IPS-18a (cell line): ENCODE measurements around the gene SOBP.

Experiments used
- H3K27ac ChIP-seq: one replicate; pipeline ENCODE4 v1.5.1; 2013; ENCODE audit warnings: low read length
- H3K27me3 ChIP-seq: one replicate; pipeline ENCODE4 v1.6.1; 2013; ENCODE audit warnings: mild to moderate bottlenecking, low read length; ENCODE audit not compliant: control insufficient read depth, insufficient read depth
- H3K36me3 ChIP-seq: one replicate; pipeline ENCODE4 v1.6.1; 2013; ENCODE audit warnings: low read depth, low read length; ENCODE audit not compliant: control insufficient read depth
- H3K4me1 ChIP-seq: one replicate; pipeline ENCODE4 v1.6.1; 2013; ENCODE audit warnings: low read depth, low read length; ENCODE audit not compliant: control insufficient read depth
- H3K4me3 ChIP-seq: one replicate; pipeline ENCODE4 v1.5.1; 2013; ENCODE audit warnings: low read length
- H3K9ac ChIP-seq: one replicate; pipeline ENCODE4 v1.6.1; 2013; ENCODE audit warnings: mild to moderate bottlenecking, low read length, moderate library complexity
- H3K9me3 ChIP-seq: one replicate; pipeline ENCODE4 v1.6.1; 2013; ENCODE audit warnings: low read depth, low read length; ENCODE audit not compliant: control insufficient read depth

SOBP gene

GRCh38 chr6:107489636-107490565 lies at the start of gene SOBP:
TSS of gene SOBP (plus strand) at chr6:107490117. CDS start at chr6:107490617, 500 bp downstream.
- peak within 1 kb of the TSS; percentile 55 for H3K9ac ChIP-seq
- H3K27ac ChIP-seq: no peak within 1 kb of the TSS
- peak within 1 kb of the TSS; percentile 91 for H3K4me3 ChIP-seq

GRCh38 chr6:107440936-107441335 lies 49.0 kb upstream of the SOBP start:
- no peak overlapping the region for H3K9ac ChIP-seq
- no peak overlapping the region for H3K27ac ChIP-seq
- H3K9me3 ChIP-seq: no peaks in the 10 kb centered on the region
- no peaks in the 10 kb centered on the region for H3K27me3 ChIP-seq
- no peaks in the 10 kb centered on the region for H3K4me1 ChIP-seq
- H3K4me3 ChIP-seq: no peak overlapping the region
- H3K36me3 ChIP-seq: no peaks in the 10 kb centered on the region

More at GRCh38 chr6:107489636-107490565, at the start of gene SOBP:
- Histone ChIP-seq H3K27me3 (peaks cover 64% of the 10 kb centered on the region), H3K4me1 (peaks cover 30% of the 10 kb centered on the region), H3K36me3 (no peaks in the 10 kb centered on the region), H3K9me3 (no peaks in the 10 kb centered on the region)

GRCh38 chr6:107441682-107442081 lies 48.2 kb upstream of the SOBP start:
- H3K27me3 ChIP-seq: no peaks in the 10 kb centered on the region
- no peaks in the 10 kb centered on the region for H3K9me3 ChIP-seq
- H3K36me3 ChIP-seq: no peaks in the 10 kb centered on the region
- H3K4me3 ChIP-seq: no peak overlapping the region
- no peak overlapping the region for H3K27ac ChIP-seq
- no peaks in the 10 kb centered on the region for H3K4me1 ChIP-seq
- no peak overlapping the region for H3K9ac ChIP-seq

GRCh38 chr6:107442938-107443607 lies 46.8 kb upstream of the SOBP start:
- Histone ChIP-seq H3K4me1 (no peaks in the 10 kb centered on the region), H3K27me3 (no peaks in the 10 kb centered on the region), H3K9me3 (peaks cover 9% of the 10 kb centered on the region), H3K9ac (no peak overlapping the region), H3K36me3 (no peaks in the 10 kb centered on the region), H3K27ac (no peak overlapping the region), H3K4me3 (no peak overlapping the region)

- Histone ChIP-seq H3K27me3 (no peaks in the 10 kb centered on the region), H3K36me3 (no peaks in the 10 kb centered on the region), H3K4me1 (no peaks in the 10 kb centered on the region), H3K27ac (no peak overlapping the region), H3K9me3 (peaks cover 12% of the 10 kb centered on the region), H3K9ac (no peak overlapping the region), H3K4me3 (no peak overlapping the region)
Measured at GRCh38 chr6:107443608-107444267, 46.2 kb upstream of the SOBP start.

GRCh38 chr6:107444277-107444676 lies 45.6 kb upstream of the SOBP start:
- peaks cover 14% of the 10 kb centered on the region for H3K9me3 ChIP-seq
- H3K4me3 ChIP-seq: no peak overlapping the region
- no peak overlapping the region for H3K9ac ChIP-seq
- no peak overlapping the region for H3K27ac ChIP-seq
- no peaks in the 10 kb centered on the region for H3K27me3 ChIP-seq
- no peaks in the 10 kb centered on the region for H3K36me3 ChIP-seq
- no peaks in the 10 kb centered on the region for H3K4me1 ChIP-seq

GRCh38 chr6:107447663-107448216 lies 42.2 kb upstream of the SOBP start:
- no peak overlapping the region for H3K9ac ChIP-seq
- H3K4me1 ChIP-seq: no peaks in the 10 kb centered on the region
- peaks cover 20% of the 10 kb centered on the region for H3K9me3 ChIP-seq
- H3K27ac ChIP-seq: no peak overlapping the region
- no peaks in the 10 kb centered on the region for H3K36me3 ChIP-seq
- no peak overlapping the region for H3K4me3 ChIP-seq
- H3K27me3 ChIP-seq: no peaks in the 10 kb centered on the region

- Histone ChIP-seq H3K4me3 (no peak overlapping the region), H3K27me3 (no peaks in the 10 kb centered on the region), H3K36me3 (no peaks in the 10 kb centered on the region), H3K27ac (no peak overlapping the region), H3K9me3 (peaks cover 20% of the 10 kb centered on the region), H3K4me1 (no peaks in the 10 kb centered on the region), H3K9ac (no peak overlapping the region)
Measured at GRCh38 chr6:107448776-107449175, 41.1 kb upstream of the SOBP start.

- H3K27me3 ChIP-seq: no peaks in the 10 kb centered on the region
- H3K27ac ChIP-seq: peak overlapping the region; percentile 43
- H3K36me3 ChIP-seq: no peaks in the 10 kb centered on the region
- peak overlapping the region; percentile 71 for H3K9ac ChIP-seq
- peak overlapping the region; percentile 87 for H3K4me3 ChIP-seq
- no peaks in the 10 kb centered on the region for H3K9me3 ChIP-seq
- H3K4me1 ChIP-seq: peaks cover 4% of the 10 kb centered on the region
Measured at GRCh38 chr6:107458672-107459282, 31.1 kb upstream of the SOBP start.

- Histone ChIP-seq H3K4me1 (peaks cover 4% of the 10 kb centered on the region), H3K9ac (peak within 1 kb of the TSS; percentile 71), H3K27ac (peak within 1 kb of the TSS; percentile 43), H3K27me3 (no peaks in the 10 kb centered on the region), H3K9me3 (no peaks in the 10 kb centered on the region), H3K4me3 (peak within 1 kb of the TSS; percentile 87), H3K36me3 (no peaks in the 10 kb centered on the region)
Measured at GRCh38 chr6:107459283-107460082, 30.4 kb upstream of the SOBP start, which contains the start of gene PDSS2. TSS of gene PDSS2 (minus strand) at chr6:107459564. CDS start at chr6:107459285, 279 bp downstream.
